LNCaP clone FGC (cell line): ENCODE data around the gene PC.

Experiments used
- DNase-seq: peaks from one replicate; pipeline ENCODE4 v3.0.0-alpha.2; 2011; ENCODE audit warnings: low read depth
- H3K4me3 ChIP-seq: 2 replicates; pipeline ENCODE4 v1.5.1; 2011; ENCODE audit warnings: mild to moderate bottlenecking, low read depth, low read length, control low read depth
- TF ChIP-seq, protein P1 (sequence below): IDR thresholded peaks from 2 replicates; pipeline ENCODE4 v1.5.1; 2012; ENCODE audit warnings: mild to moderate bottlenecking; ENCODE audit not compliant: control insufficient read depth, insufficient read depth; ENCODE audit errors: extremely low read depth

Gene PC

GRCh38 chr11:66849501-66850234 is 108.5 kb downstream of the PC start:
- TF ChIP-seq, protein P1, sequence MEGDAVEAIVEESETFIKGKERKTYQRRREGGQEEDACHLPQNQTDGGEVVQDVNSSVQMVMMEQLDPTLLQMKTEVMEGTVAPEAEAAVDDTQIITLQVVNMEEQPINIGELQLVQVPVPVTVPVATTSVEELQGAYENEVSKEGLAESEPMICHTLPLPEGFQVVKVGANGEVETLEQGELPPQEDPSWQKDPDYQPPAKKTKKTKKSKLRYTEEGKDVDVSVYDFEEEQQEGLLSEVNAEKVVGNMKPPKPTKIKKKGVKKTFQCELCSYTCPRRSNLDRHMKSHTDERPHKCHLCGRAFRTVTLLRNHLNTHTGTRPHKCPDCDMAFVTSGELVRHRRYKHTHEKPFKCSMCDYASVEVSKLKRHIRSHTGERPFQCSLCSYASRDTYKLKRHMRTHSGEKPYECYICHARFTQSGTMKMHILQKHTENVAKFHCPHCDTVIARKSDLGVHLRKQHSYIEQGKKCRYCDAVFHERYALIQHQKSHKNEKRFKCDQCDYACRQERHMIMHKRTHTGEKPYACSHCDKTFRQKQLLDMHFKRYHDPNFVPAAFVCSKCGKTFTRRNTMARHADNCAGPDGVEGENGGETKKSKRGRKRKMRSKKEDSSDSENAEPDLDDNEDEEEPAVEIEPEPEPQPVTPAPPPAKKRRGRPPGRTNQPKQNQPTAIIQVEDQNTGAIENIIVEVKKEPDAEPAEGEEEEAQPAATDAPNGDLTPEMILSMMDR = no peak
- no peak overlapping the region for H3K4me3 ChIP-seq
- DNase-seq = no peak

DNA sequence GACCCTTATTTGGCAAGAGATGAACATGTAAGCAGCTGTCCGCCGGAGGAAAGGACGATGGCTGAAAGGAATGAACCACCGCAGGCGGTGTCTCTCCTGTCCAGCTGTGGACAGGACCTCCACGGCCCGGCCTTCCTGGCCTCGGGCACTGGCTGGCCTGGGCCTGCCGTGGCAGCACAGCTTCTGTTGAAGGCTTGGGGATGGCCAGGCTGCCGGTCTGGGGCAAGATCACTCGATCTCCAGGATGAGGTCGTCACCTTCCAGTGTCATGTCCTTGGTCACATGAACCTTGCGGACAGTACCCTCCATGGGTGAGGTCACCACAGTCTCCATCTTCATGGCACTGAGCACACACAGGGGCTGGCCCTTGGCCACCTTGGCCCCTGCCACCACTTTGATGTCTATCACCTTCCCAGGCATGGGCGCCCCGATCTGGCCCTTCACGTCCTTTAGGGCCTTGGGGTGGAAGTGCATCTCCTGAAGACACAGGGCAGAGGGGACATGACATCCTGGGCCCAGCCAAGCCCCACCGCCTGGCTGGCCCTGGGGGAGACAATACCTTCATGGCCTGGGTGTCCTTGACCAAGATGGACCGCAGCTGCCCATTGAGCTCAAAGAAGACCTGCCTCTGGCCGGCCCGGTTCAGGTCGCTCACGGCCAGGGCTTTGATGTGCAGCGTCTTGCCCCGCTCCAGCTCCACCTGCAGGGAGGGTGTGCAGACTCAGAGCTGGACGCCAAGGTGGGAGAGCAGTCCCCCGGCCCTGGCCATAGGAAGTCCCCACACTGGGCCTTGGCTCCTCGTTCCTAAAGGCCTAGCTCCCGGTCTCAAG is 109.3 kb downstream of the PC start:
- DNase-seq = no peak
- H3K4me3 ChIP-seq = no peak overlapping the region
- TF ChIP-seq, protein P1 = no peak

DNA sequence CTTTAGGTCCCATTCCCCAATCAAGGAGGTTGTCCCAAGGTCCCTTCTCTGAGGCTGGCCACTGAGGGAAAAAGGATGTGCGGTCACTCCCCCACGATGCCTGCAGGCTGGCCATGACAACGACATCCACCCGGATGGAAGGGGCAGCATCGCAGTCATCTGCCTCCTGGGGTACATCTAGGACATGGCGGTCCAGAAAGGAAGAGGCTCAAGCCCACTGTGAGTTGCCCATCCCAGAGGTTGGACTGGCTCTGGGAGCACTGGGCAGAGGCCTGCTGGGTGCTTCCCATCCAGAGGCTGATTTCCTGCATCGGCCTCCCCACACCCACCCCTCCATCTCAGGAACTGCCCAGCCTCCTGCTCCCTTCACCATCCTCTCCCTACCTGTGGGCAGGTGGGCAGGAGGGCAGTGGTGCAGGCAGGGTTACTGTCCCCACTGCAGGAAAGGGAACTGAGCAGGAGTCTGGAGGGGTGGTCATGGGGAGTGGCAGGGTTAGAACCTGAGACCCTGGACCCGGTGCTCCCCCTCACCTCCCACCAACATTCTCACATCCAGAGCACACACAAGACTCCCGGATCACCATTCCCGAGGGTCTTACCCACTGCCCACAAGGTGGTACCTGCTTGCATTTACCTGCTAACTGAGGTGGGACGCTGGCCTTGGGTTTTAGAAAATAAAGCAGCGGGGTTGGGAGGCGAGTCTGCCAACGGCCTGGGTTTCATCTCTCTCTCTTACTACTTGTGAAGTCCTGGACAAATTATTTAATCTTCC is 110.5 kb downstream of the PC start:
- TF ChIP-seq, protein P1 = no peak
- DNase-seq = no peak
- H3K4me3 ChIP-seq = no peak overlapping the region

DNA sequence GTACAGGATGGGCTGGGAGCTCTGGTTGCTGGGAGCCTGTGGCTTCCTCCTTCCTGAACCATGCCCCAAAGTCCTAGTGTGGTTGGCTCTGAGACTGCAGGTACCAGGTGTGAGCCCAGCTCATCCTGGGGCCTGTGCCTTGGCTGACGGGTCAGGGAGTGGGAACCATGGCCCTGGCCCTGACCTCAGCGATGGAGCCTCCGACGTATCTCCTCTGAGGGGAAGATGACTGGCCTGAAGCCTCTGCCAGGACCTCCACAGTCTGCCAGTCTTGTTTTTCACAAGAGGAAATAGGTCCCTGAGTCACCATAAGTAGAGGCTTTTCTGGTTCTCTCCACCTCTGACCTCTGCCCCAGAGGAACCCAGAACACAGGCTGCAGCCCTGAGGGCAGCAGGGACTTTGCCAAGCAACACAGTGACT is 111.5 kb downstream of the PC start:
- H3K4me3 ChIP-seq = no peak overlapping the region
- TF ChIP-seq, protein P1 = no peak
- no peak for DNase-seq

GRCh38 chr11:66845876-66846212 is 112.3 kb downstream of the PC start:
- TF ChIP-seq, protein P1 = 0 out of 2 replicates have a peak, but pooled peaks have one; percentile 13
- no peak overlapping the region for H3K4me3 ChIP-seq
- no peak for DNase-seq

DNA sequence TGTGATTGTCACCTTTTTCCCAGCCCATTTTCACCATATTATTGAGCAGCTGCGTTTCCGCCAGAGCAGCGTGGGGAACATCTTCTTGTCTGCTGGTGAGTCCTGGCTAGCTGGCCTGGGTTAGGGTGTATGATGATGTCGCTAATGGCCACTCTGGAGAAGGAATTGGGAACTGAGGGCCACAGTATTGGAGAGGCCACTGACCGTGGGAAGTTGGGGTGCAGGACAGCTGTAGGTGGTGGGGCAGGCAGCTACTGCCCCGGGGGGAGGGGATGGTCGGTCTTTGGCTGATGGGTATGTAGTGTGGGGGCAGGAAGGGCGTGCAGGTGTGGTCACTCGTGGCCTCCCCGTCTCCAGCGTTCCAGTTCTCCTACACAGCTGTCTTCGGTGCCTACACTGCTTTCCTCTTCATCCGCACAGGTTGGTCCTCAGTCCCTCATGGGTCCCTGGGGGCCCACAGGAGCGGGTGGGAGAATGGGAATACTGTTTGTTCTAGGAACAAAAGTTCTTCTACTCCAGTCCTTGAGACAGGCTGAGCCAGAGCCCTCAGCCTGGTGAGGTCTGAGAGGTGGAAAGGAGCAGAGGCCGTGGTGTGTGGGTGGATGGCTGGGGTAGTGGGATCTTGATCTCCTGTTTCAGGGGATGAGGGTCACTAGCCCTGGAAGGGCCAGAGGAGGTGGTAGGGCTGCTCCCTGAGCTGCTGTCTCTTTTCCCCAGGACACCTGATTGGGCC is 112.9 kb downstream of the PC start:
- TF ChIP-seq, protein P1 = no peak
- H3K4me3 ChIP-seq = no peak overlapping the region
- no peak for DNase-seq
